ENCODE measurements around the gene RPP14. TPM values are rescaled to one million over a fixed set of nuclear protein-coding genes. Genes with fewer than 3 reads are reported as not detected.

RPP14 gene
- total and polyA plus RNA-seq, 12 donors: 12.5 to 34.4 (median 23.2) TPM

- H3K36me3 ChIP-seq: peaks cover 0 to 79% (median 40%) of the 10 kb centered on the region in 9 donors
- peak overlapping the region in 1 of 10 donors; percentile 13 for H3K27ac ChIP-seq
- intact Hi-C loops (cut with DNase I): loop anchor here in 2 of 10 donors (5.0 to 10.0 kb wide), 2 partner anchors 94 to 217 kb away; partner anchors contain the start of gene ACOX2 (in 2 of the 2)
- no peak for ATAC-seq
- no peak for DNase-seq
- no peaks in the 10 kb centered on the region for H3K27me3 ChIP-seq
- H3K4me1 ChIP-seq: peaks cover 3 to 21% (median 13%) of the 10 kb centered on the region in 9 donors
- no peak overlapping the region for H3K4me3 ChIP-seq
- TF ChIP-seq CTCF (IDR thresholded peaks at IDR 0.05): no peak
- WGBS, 2 donors: 79 to 80% methylated on average over 2 of the region's 2 CpGs
- no peaks in the 10 kb centered on the region for H3K9me3 ChIP-seq
Observed at GRCh38 chr3:58317811-58318210, 11.8 kb downstream of the RPP14 start.

DNA sequence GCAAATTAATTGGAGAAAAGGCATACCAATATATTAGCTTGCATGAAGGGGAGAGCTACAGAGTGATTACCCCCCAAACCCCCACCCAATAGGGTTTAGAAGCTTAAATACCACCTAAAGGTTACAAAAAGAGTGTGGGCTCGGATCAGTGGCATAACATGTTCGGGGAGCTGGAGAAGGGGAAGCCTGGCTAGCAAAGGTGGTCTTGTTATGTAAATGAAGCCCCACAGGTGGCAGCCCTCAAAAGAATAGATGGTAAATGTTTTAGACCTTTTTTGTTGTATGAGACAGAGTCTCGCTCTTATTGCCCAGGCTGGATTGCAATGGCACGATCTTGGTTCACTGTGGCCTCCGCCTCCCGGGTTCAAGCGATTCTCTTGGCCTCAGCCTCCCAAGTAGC lies 15.7 kb downstream of the RPP14 start:
- no peak overlapping the region for H3K4me3 ChIP-seq

GRCh38 chr3:58322793-58323192 lies 16.7 kb downstream of the RPP14 start:
- WGBS, 2 donors: 71 to 76% methylated on average over 1 of the region's 1 CpG
- Histone ChIP-seq H3K9me3 (no peaks in the 10 kb centered on the region), H3K27ac (no peak overlapping the region), H3K27me3 (no peaks in the 10 kb centered on the region), H3K4me3 (no peak overlapping the region), H3K36me3 (peaks cover 0 to 29% (median 10%) of the 10 kb centered on the region in 9 donors), H3K4me1 (peaks cover 0 to 34% (median 14%) of the 10 kb centered on the region in 9 donors)
- intact Hi-C loops (cut with DNase I): loop anchor here in 6 of 10 donors (5.0 to 10.0 kb wide), 7 partner anchors 90 to 212 kb away; partner anchors contain the start of gene ACOX2 (in 1 of the 6)
- no peak for TF ChIP-seq CTCF (IDR thresholded peaks at IDR 0.05)
- ATAC-seq (no peak), DNase-seq (no peak)

More for the DNA sequence above, 15.7 kb downstream of the RPP14 start:
- Histone ChIP-seq H3K27me3 (no peaks in the 10 kb centered on the region), H3K36me3 (peaks cover 0 to 39% (median 17%) of the 10 kb centered on the region in 9 donors), H3K4me1 (peaks cover 0 to 34% (median 14%) of the 10 kb centered on the region in 9 donors), H3K27ac (no peak overlapping the region), H3K9me3 (no peaks in the 10 kb centered on the region)
- 90 to 95% methylated on average over 7 of the region's 7 CpGs for WGBS, 2 donors
- no peak for DNase-seq
- no peak for ATAC-seq
- no peak for TF ChIP-seq CTCF (IDR thresholded peaks at IDR 0.05)
- intact Hi-C loops (cut with DNase I): loop anchor here in 6 of 10 donors (2.0 to 10.0 kb wide), 8 partner anchors 91 to 213 kb away; partner anchors contain the start of gene ACOX2 (in 1 of the 6)

- TF ChIP-seq CTCF (IDR thresholded peaks at IDR 0.05): no peak
- Histone ChIP-seq H3K27me3 (no peaks in the 10 kb centered on the region), H3K36me3 (peaks cover 0 to 19% (median under 1%) of the 10 kb centered on the region in 9 donors), H3K4me3 (no peak overlapping the region), H3K27ac (peak overlapping the region in 1 of 10 donors; percentile 8), H3K9me3 (no peaks in the 10 kb centered on the region), H3K4me1 (peaks cover 0 to 30% (median 14%) of the 10 kb centered on the region in 9 donors)
- 90 to 94% methylated on average over 3 of the region's 3 CpGs for WGBS, 2 donors
- intact Hi-C loops (cut with DNase I): loop anchor here in 6 of 10 donors (5.0 to 10.0 kb wide), 7 partner anchors 89 to 211 kb away; partner anchors contain the start of gene ACOX2 (in 1 of the 6)
- ATAC-seq (no peak), DNase-seq (no peak)
Observed at GRCh38 chr3:58323529-58324390, 17.7 kb downstream of the RPP14 start.
